Type B pancreatic cell (in vitro differentiated cells): ENCODE data around the gene WTIP. TPM values are rescaled to one million over a fixed set of nuclear protein-coding genes. Genes with fewer than 3 reads are reported as not detected.

Source experiments
- DNase-seq: peaks from one replicate; pipeline ENCODE4 v3.0.0; 2021; ENCODE audit warnings: mixed read lengths; ENCODE audit not compliant: unreplicated experiment; ENCODE audit errors: extremely low spot score
- H3K27ac Mint-ChIP-seq: 2 replicates; pipeline ENCODE4 v1.8.0; 2021; ENCODE audit warnings: mild to moderate bottlenecking, mixed read lengths
- H3K27me3 Mint-ChIP-seq: 2 replicates; pipeline ENCODE4 v1.8.0; 2021; ENCODE audit warnings: mixed read lengths
- H3K36me3 Mint-ChIP-seq: 2 replicates; pipeline ENCODE4 v1.8.0; 2021; ENCODE audit warnings: mixed read lengths
- H3K4me1 Mint-ChIP-seq: one replicate; pipeline ENCODE4 v1.8.0; 2021; ENCODE audit warnings: mixed read lengths; ENCODE audit not compliant: unreplicated experiment
- H3K4me3 Mint-ChIP-seq: 2 replicates; pipeline ENCODE4 v1.8.0; 2021; ENCODE audit warnings: mild to moderate bottlenecking, mixed read lengths
- H3K9me3 Mint-ChIP-seq: 2 replicates; pipeline ENCODE4 v1.8.0; 2021; ENCODE audit warnings: mixed read lengths
- CTCF ChIP-seq: fragments of 200-600 bp; sonication (generic); conservative IDR thresholded peaks from 2 replicates; pipeline ENCODE4 v1.5.0; 2021; ENCODE audit warnings: antibody characterized with exemption, mild to moderate bottlenecking
- total RNA-seq: library from RNA; stranded (reverse); gene quantifications from 2 replicates; pipeline ENCODE4 v1.2.1, GENCODE V29; 2021; ENCODE audit warnings: low replicate concordance

WTIP gene
- total RNA-seq, 1 donor from 2014 or later = 23.9 TPM

DNA sequence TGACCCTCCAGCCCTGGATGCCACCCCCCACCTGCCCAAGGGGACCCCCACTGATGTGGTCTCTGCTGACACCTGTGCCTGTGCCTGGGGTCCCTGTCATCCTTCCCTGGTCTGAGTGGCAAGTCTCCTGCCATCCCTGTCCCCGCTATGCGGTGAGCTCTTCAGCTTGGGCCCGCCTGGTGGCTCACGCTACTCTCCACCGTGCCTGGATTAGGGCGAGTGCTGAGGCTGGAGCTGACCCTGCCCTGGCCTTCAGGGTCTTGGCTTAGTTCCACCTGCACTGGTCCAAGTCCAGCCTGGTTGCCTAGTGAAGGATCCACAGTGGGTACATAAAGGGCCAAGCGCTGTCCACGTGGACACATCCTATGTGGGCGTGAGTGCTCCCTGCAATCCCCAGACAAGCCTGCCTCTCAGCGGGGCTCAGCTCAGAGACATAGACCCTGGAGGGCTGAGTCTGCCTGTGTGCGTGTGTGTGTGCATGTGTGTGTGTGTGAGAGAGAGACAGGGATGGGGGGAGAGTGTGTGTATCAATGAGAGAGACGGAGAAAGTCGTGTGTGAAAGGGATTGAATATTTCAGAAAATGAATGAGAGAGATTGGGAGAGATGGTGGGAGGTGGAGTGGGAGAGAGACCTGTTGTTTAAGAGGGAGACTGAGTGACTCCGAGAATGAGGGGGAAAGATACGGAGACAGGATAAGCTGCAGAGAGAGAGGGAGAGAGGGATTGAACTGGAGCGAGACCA is 22.1 kb downstream of the WTIP start:
- peak; percentile 62 for DNase-seq
- Mint-ChIP-seq H3K36me3 (no peaks in the 10 kb centered on the region), H3K9me3 (no peaks in the 10 kb centered on the region), H3K27ac (no peak overlapping the region), H3K4me1 (peaks cover 6% of the 10 kb centered on the region), H3K27me3 (no peaks in the 10 kb centered on the region), H3K4me3 (no peak overlapping the region)
- no peak for TF ChIP-seq CTCF

DNA sequence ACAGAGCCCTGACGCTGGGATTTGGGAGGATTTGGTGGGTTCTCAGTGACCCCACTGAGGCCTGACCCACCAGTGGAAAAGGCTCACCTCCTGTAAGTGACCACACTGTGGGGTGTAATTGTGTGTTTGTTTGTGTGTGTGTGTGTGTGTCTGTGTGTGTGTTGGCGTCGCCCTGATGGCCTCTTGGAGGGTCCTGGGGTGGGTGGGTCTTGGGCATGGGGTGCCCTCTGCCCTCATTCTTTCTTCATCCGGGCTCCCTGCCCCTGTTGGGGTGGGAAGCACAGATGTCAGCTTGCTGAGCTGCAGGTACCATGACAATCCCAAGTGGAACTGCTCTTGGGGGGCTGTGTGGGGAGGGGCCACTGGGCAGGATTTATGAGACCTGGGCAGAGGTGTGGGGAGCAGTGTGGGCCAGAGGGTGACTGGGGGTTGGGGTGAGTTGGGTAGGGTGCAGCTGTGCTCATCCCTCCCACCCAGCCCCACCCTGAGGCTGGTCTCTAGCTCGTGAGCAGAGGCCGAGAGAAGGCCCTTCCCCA is 22.8 kb downstream of the WTIP start:
- no peaks in the 10 kb centered on the region for H3K27me3 Mint-ChIP-seq
- H3K4me1 Mint-ChIP-seq = peaks cover 6% of the 10 kb centered on the region
- no peak for DNase-seq
- H3K4me3 Mint-ChIP-seq = no peak overlapping the region
- no peak for TF ChIP-seq CTCF
- no peaks in the 10 kb centered on the region for H3K9me3 Mint-ChIP-seq
- no peaks in the 10 kb centered on the region for H3K36me3 Mint-ChIP-seq
- H3K27ac Mint-ChIP-seq = no peak overlapping the region

DNA sequence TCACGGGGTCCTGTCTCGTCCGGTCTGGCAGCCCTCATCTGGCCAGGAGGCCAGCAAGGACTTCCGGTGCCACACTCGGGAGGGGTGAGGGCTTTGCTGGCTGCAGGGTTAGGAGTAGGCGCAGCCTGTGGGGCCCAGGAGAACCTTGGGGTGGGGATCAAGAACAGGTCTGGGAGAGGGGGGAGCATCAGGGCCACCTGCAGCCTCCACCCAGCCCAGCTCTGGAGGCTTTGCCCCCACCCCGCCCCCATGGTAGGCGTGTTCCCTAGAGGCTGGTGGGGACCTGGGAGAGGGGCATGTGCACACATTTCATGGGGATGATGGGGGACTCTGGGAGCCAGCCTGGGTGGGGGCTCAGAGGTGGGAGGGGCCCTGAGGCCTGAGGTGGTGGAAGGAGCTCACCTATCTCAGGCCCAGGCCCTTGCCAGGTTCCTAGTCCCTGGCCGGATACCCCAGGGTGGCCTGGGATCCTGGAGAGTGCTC is 23.3 kb downstream of the WTIP start:
- peaks cover 6% of the 10 kb centered on the region for H3K4me1 Mint-ChIP-seq
- no peaks in the 10 kb centered on the region for H3K27me3 Mint-ChIP-seq
- H3K27ac Mint-ChIP-seq = no peak overlapping the region
- no peaks in the 10 kb centered on the region for H3K9me3 Mint-ChIP-seq
- no peak for TF ChIP-seq CTCF
- no peaks in the 10 kb centered on the region for H3K36me3 Mint-ChIP-seq
- no peak overlapping the region for H3K4me3 Mint-ChIP-seq
- peak; percentile 42 for DNase-seq

DNA sequence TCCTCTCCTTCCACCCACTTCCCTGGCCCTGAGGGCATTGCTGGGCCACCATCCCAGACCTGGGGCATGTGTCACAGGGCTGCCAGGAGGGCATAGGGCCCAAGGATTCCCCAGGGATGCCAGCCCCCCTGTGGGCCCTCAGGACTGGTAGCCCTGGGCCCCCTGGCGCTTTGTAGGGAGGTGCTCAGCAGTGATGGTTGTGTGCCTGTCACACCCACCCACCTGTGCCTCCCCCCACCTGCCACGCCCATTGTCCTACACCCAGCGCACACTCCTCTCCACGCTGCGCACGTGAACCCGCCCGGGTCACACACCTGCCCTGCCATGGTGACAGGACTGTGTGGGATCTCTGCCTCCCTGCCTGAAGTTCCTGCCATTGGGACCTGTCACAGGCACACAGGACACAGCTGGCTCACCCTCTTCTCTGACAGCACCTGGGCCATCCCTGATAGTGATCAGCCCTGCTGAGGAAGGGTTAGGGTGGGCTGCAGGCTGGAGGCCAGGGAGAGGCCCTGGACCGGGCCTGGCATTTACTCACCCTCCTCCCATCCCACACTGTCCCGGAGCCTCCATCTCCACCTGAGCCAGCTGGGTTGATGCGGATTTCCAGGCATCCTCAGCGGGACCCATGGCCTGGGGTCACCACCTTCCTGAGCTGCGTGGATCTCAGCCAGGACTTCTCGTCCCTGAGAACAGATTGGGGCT is 23.9 kb downstream of the WTIP start:
- Mint-ChIP-seq H3K4me3 (no peak overlapping the region), H3K27me3 (no peaks in the 10 kb centered on the region), H3K36me3 (no peaks in the 10 kb centered on the region), H3K4me1 (peaks cover 6% of the 10 kb centered on the region), H3K9me3 (no peaks in the 10 kb centered on the region), H3K27ac (no peak overlapping the region)
- TF ChIP-seq CTCF = no peak
- peak; percentile 57 for DNase-seq

DNA sequence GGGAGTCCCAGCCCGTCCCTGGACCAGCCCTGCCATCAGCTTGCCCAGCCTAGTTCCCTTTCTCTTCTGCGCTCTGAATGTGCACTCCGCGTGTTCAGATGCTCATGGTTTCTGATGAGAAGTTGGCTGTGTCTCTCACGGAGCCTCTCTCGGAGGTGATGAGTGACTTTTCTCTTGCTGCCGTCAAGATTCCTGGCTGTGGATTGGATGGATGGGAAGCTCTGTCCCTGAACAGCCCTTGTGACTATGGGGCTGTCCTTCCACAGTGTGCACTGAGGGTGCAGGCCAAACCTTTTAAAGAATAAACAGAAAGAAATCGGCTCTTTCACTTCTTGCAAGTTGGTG is 24.4 kb downstream of the WTIP start:
- Mint-ChIP-seq H3K4me1 (peaks cover 6% of the 10 kb centered on the region), H3K36me3 (no peaks in the 10 kb centered on the region), H3K4me3 (no peak overlapping the region), H3K9me3 (no peaks in the 10 kb centered on the region), H3K27ac (no peak overlapping the region), H3K27me3 (peaks cover 3% of the 10 kb centered on the region)
- DNase-seq = no peak
- TF ChIP-seq CTCF = no peak
